Vagina (tissue), 2 donors: Measurements from ENCODE around the gene VIPR2. TPM values are rescaled to one million over a fixed set of nuclear protein-coding genes. Genes with fewer than 3 reads are reported as not detected.

Experiments
- DNase-seq, 2 donors: peaks; one replicate each; pipeline ENCODE4 v3.0.0-alpha.2; 2017; ENCODE audit errors: extremely low spot score in 2 of 2
- H3K27ac ChIP-seq: fragments of 200-600 bp; sonication (generic); one replicate; pipeline ENCODE4 v1.5.1; 2019
- H3K27me3 ChIP-seq: fragments of 200-600 bp; sonication (generic); one replicate; pipeline ENCODE4 v1.5.1; 2019
- H3K36me3 ChIP-seq, 2 donors: fragments of 200-600 bp; sonication (generic); one replicate each; pipeline ENCODE4 v1.5.1; 2017 to 2019
- H3K4me1 ChIP-seq: fragments of 200-600 bp; sonication (generic); one replicate; pipeline ENCODE4 v1.5.1; 2019
- H3K4me3 ChIP-seq, 2 donors: fragments of 200-600 bp; sonication (generic); 1 replicate in 1 of 2; 2 replicates in 1 of 2; pipeline ENCODE4 v1.5.1; 2016 to 2019
- H3K9me3 ChIP-seq: fragments of 200-600 bp; sonication (generic); one replicate; pipeline ENCODE4 v1.5.1; 2019
- POLR2A ChIP-seq, 2 donors: fragments of 450-650 bp; IDR thresholded peaks; one replicate each; pipeline ENCODE4 v1.6.1; 2017; ENCODE audit warnings: antibody characterized with exemption in 2 of 2, mild to moderate bottlenecking in 2 of 2, moderate library complexity in 2 of 2
- POLR2AphosphoS5 ChIP-seq, 2 donors: sonication (generic); formaldehyde crosslinking; IDR thresholded peaks; one replicate each; pipeline ENCODE4 v1.9.0; 2017; ENCODE audit warnings: antibody characterized with exemption in 2 of 2, mild to moderate bottlenecking in 2 of 2, low read depth in 1 of 2; ENCODE audit not compliant: insufficient read depth in 1 of 2
- intact Hi-C: fragments of 100-400 bp; cut with DNase I; formaldehyde crosslinking; loops from one replicate; pipeline ENCODE4 v1.15.1; 2023
- total RNA-seq: library from RNA; depleted of rRNA; stranded (reverse); fragments of >200 nt; gene quantifications from one replicate; pipeline ENCODE4 v1.2.3, GENCODE V29; 2016
- TF ChIP-seq, protein P1 (sequence below), 3 experiments: fragments of 450-650 bp in 2 of 3; fragments of 200-600 bp in 1 of 3; sonication (generic) in 1 of 3; IDR thresholded peaks; one replicate each; pipeline ENCODE4 v1.5.1; 2017 to 2019; ENCODE audit warnings: antibody characterized with exemption in 3 of 3, mild to moderate bottlenecking in 2 of 3, moderate library complexity in 2 of 3

VIPR2 gene
- total RNA-seq, 1 donor from 2014 or later, result 11.3 TPM

DNA sequence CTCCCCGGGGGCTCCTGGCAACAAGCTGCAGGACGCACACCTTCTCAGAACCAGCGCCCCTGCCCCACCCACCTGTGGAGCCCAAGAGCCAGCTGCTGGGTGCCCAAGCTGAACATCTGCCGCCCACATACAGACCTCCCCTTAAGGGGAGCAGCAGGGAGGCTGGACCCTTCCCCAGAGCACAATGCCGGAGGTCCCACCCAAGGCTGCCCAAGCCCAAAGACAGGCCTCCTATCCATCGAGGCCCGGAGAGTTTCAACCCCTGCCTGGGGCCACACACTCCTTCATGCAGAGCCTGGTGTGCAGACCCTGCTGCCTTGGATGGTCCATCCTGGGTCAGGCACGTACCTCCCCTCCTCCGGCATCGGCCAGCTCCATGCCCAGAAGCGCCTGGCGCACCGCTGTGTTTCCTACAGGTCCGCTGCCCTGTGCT lies 48.7 kb downstream of the VIPR2 start:
- intact Hi-C loops, result no loop called here
- H3K27ac ChIP-seq, result peak overlapping the region; percentile 59
- no peaks in the 10 kb centered on the region for H3K36me3 ChIP-seq
- no peak for DNase-seq
- H3K4me1 ChIP-seq, result peaks cover 38% of the 10 kb centered on the region
- no peak overlapping the region for H3K4me3 ChIP-seq
- no peaks in the 10 kb centered on the region for H3K9me3 ChIP-seq
- TF ChIP-seq POLR2A (IDR thresholded peaks at IDR 0.05), result no peak
- TF ChIP-seq, protein P1, sequence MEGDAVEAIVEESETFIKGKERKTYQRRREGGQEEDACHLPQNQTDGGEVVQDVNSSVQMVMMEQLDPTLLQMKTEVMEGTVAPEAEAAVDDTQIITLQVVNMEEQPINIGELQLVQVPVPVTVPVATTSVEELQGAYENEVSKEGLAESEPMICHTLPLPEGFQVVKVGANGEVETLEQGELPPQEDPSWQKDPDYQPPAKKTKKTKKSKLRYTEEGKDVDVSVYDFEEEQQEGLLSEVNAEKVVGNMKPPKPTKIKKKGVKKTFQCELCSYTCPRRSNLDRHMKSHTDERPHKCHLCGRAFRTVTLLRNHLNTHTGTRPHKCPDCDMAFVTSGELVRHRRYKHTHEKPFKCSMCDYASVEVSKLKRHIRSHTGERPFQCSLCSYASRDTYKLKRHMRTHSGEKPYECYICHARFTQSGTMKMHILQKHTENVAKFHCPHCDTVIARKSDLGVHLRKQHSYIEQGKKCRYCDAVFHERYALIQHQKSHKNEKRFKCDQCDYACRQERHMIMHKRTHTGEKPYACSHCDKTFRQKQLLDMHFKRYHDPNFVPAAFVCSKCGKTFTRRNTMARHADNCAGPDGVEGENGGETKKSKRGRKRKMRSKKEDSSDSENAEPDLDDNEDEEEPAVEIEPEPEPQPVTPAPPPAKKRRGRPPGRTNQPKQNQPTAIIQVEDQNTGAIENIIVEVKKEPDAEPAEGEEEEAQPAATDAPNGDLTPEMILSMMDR (IDR thresholded peaks at IDR 0.05), result no peak
- no peak for TF ChIP-seq POLR2AphosphoS5 (IDR thresholded peaks at IDR 0.05; ENCODE audit: insufficient read depth in 1 of 2, low read depth in 1 of 2)
- no peaks in the 10 kb centered on the region for H3K27me3 ChIP-seq

DNA sequence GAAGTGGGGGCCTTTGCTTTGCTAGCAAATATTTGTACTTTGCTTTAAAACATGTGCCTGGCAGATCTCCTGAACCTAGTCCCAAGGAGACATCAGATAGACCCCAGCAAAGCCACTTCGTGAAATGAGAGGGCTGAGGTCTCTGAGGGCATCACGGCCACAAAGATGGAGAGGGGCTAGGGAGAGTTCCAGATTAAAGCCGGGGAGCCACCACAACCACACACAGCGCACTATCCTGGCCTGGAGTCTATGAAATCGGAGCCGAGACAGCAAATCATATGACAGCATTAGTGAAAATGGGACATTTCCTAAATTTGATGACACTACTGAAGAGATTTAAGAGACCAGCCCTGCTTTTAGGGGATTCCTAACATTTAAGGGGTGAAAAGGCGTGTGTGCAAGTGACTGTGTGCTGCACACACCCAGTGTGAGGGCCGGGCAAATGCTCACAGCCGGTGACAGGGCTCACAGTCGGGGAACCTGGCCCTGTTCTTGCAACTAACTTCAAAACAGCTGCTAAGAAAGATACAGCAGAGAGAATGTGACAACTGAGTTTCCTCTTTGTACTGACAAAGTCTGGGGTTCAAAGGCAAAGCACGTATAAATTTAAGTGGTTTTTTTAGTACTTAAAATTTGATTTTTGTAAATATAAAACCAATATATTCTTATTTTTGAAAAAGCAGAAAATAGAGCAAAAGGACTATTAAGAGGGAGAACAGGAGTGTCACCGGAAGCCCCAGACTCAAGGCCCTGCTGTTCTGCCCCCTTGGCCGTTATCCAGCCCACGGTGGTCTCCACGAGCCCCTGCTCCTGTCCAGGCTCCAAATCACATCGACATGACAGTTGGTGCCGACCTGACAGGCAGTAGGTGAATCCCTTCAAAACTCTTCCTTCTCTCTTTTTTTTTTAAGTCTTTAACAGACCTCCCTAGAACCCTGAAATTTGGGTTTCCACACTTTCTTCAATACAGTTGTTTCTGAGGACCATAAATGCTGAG lies 49.5 kb downstream of the VIPR2 start:
- H3K4me3 ChIP-seq, result no peak overlapping the region
- no peaks in the 10 kb centered on the region for H3K9me3 ChIP-seq
- H3K27me3 ChIP-seq, result no peaks in the 10 kb centered on the region
- H3K27ac ChIP-seq, result peak overlapping the region; percentile 59
- TF ChIP-seq POLR2A (IDR thresholded peaks at IDR 0.05), result no peak
- TF ChIP-seq, protein P1 (IDR thresholded peaks at IDR 0.05), result no peak
- no peak for TF ChIP-seq POLR2AphosphoS5 (IDR thresholded peaks at IDR 0.05; ENCODE audit: insufficient read depth in 1 of 2, low read depth in 1 of 2)
- H3K4me1 ChIP-seq, result peaks cover 36% of the 10 kb centered on the region
- intact Hi-C loops, result no loop called here
- DNase-seq, result no peak
- H3K36me3 ChIP-seq, result no peaks in the 10 kb centered on the region

DNA sequence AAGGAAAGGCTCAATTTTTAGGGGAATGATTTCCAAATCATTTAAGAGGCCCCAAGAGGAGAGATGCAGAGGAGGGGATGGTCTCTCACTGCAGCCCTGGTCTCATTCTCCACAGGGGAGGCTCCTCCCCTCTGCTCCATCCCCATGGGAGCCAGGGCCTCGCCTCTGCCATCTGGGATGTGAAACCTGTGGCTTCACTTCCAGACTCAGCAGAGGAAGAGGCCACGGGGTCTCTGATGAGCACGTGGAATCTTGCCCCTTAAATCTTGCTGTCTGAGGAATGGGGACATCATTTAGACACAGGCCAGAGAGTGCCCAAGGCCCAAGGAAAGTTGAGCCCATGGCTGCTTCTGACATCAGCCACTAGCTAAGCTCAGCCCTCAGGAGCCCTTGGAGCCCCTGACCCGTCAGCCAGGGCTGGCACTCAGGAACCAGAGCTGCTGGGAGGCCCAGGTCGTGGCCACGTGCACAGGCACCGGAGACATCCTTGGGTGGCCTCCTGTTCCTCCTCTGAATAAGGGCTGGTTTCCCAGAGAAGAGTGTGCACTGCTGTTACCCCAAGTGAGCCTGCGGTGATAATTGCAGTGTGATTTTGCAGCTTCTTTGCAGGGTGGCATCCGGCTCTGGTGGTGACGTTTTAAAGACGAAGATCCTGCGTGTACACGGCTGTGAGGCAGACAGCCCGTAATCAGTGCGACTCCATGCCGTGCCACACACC lies 50.5 kb downstream of the VIPR2 start:
- peak overlapping the region; percentile 46 for H3K27ac ChIP-seq
- H3K4me3 ChIP-seq, result no peak overlapping the region
- TF ChIP-seq, protein P1 (IDR thresholded peaks at IDR 0.05), result no peak
- TF ChIP-seq POLR2A (IDR thresholded peaks at IDR 0.05) (no peak), POLR2AphosphoS5 (IDR thresholded peaks at IDR 0.05; ENCODE audit: insufficient read depth in 1 of 2, low read depth in 1 of 2) (no peak)
- H3K9me3 ChIP-seq, result no peaks in the 10 kb centered on the region
- H3K36me3 ChIP-seq, result no peaks in the 10 kb centered on the region
- peaks cover 26% of the 10 kb centered on the region for H3K4me1 ChIP-seq
- intact Hi-C loops, result no loop called here
- no peak for DNase-seq
- H3K27me3 ChIP-seq, result no peaks in the 10 kb centered on the region

DNA sequence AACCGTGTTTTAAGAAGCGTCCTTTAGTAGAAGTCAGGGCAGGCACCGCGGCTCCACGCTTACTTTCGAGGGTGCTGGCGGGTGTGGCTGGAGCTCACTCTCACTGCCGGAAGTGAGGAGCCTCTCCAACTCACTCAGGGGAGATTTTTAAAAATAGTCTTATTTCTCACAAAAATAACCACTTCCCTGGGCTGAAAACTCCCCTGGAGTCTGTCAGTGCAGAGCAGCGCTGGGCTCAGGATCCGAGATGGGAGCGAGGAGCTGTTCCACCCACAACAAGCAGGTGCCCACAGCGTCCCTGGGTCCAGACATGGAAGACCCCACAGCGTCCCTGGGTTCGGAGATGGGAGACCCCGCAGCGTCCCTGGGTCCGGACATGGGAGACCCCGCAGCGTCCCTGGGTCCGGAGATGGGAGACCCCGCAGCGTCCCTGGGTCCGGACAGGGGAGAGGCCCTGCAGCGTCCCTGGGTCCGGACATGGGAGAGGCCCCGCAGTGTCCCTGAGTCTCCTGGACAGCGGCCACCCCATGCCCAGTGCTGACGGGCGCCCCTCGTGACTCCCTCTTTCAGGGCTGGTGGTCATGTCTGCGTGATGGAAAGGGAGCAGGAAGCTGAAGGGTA lies 51.2 kb downstream of the VIPR2 start:
- Histone ChIP-seq H3K4me3 (no peak overlapping the region), H3K36me3 (no peaks in the 10 kb centered on the region), H3K4me1 (peaks cover 19% of the 10 kb centered on the region), H3K27me3 (no peaks in the 10 kb centered on the region), H3K27ac (peak overlapping the region; percentile 46), H3K9me3 (no peaks in the 10 kb centered on the region)
- TF ChIP-seq POLR2A (IDR thresholded peaks at IDR 0.05), result no peak
- TF ChIP-seq, protein P1 (IDR thresholded peaks at IDR 0.05), result no peak
- TF ChIP-seq POLR2AphosphoS5 (IDR thresholded peaks at IDR 0.05; ENCODE audit: insufficient read depth in 1 of 2, low read depth in 1 of 2), result no peak
- DNase-seq, result no peak
- intact Hi-C loops, result loop anchor here (2.0 kb wide), 1 partner anchor 17 kb away; no protein-coding TSS in a partner anchor
